MCF 10A (cell line): Measurements from ENCODE around the gene NPB. TPM values are rescaled to one million over a fixed set of nuclear protein-coding genes. Genes with fewer than 3 reads are reported as not detected.
A peak's percentile ranks its signal among the peaks of the same experiment; 100 is the strongest.

Source experiments
- BruUV-seq: library from RNA; stranded (reverse); fragments of 400-500 nt; replicated peaks from 2 replicates; lab custom pipeline; 2021; lab: Mats Ljungman, UMichigan
- CTCF ChIA-PET: fragments of 300-600 bp; sonication (Branson Sonifier 250); formaldehyde crosslinking; extraction: SDS; loops from one replicate; lab custom pipeline; 2021; ENCODE audit warnings: antibody characterized with exemption, inconsistent platforms; lab: Yijun Ruan, JAX
- POLR2A ChIA-PET: fragments of 300-600, 350-650 bp; sonication (Branson Sonifier 250); formaldehyde crosslinking; extraction: SDS; loops from one replicate; lab custom pipeline; 2020; ENCODE audit warnings: antibody characterized with exemption, inconsistent platforms; lab: Yijun Ruan, JAX
- DNase-seq: peaks from one replicate; pipeline ENCODE4 v3.0.0-alpha.2; 2018; ENCODE audit not compliant: unreplicated experiment
- H3K27ac Mint-ChIP-seq: one replicate; pipeline ENCODE4 v1.8.0; 2022; ENCODE audit warnings: mild to moderate bottlenecking, low read depth, mixed read lengths; ENCODE audit not compliant: unreplicated experiment
- H3K27me3 Mint-ChIP-seq: one replicate; pipeline ENCODE4 v1.8.0; 2022; ENCODE audit warnings: mixed read lengths; ENCODE audit not compliant: insufficient read depth, unreplicated experiment
- H3K36me3 Mint-ChIP-seq: one replicate; pipeline ENCODE4 v1.8.0; 2022; ENCODE audit warnings: mild to moderate bottlenecking, moderate library complexity, mixed read lengths; ENCODE audit not compliant: insufficient read depth, unreplicated experiment
- H3K4me1 Mint-ChIP-seq: one replicate; pipeline ENCODE4 v1.8.0; 2022; ENCODE audit warnings: mixed read lengths; ENCODE audit not compliant: insufficient read depth, unreplicated experiment
- H3K4me3 Mint-ChIP-seq: one replicate; pipeline ENCODE4 v1.8.0; 2022; ENCODE audit warnings: mild to moderate bottlenecking, moderate library complexity, mixed read lengths; ENCODE audit not compliant: unreplicated experiment
- H3K9me3 Mint-ChIP-seq: one replicate; pipeline ENCODE4 v1.8.0; 2022; ENCODE audit warnings: mixed read lengths; ENCODE audit not compliant: unreplicated experiment
- intact Hi-C: fragments of 100-400 bp; cut with micrococcal nuclease; formaldehyde crosslinking; loops from 2 replicates; pipeline ENCODE4 v1.14.1; 2022
- total RNA-seq: library from RNA; stranded (reverse); gene quantifications from 2 replicates; pipeline ENCODE4 v1.2.3, GENCODE V29; 2022
- TF ChIP-seq, protein P1 (sequence below): fragments of 200-600 bp; IDR thresholded peaks from one replicate; pipeline ENCODE4 v1.8.0; 2022; ENCODE audit warnings: antibody characterized with exemption, mild to moderate bottlenecking; ENCODE audit not compliant: unreplicated experiment

Gene NPB
- total RNA-seq, 1 experiment from 2014 or later = 0.28 TPM

DNA sequence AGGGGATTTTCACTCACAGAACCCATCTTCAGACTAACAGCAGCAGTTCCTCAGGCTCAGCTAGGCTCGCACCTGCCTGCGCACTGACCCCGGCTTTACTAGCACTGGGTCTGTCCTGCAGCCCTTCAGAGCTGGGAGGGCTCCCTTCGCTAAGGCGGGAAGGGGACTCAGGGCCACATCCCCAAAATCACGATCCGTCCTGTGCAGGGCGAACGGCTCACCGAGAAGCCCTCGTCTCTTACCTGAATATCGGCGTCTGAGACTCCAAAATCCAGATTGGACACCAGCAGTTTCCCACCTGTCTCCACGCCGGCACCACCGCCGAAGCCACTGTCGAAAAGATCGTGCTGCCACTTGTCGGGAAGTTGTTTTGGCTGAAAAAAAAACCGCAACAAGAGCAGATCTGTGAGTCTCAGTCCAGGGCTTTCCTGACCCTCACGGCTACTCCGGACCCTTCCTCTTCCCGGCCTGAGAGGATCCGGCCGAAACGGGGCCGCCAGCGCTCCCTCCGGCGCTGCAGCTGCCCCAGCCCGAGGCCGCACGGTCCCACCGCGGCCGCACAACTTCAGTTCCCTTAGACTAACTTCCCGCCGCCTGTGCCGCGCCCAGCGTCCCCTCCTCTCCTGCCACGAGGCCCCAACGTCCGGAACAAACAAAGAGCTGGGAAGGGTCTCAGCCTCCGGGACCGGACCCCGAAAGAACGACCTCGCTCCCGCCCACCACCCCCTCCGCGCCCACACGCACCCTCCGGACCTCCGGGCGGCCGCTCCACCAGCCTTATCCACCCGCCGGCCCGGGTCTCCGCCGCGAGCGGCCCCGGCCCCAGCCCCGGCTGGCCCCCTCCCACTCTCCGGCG is 11.4 kb upstream of the NPB start:
- no TSS peak for BruUV-seq
- TF ChIP-seq, protein P1, sequence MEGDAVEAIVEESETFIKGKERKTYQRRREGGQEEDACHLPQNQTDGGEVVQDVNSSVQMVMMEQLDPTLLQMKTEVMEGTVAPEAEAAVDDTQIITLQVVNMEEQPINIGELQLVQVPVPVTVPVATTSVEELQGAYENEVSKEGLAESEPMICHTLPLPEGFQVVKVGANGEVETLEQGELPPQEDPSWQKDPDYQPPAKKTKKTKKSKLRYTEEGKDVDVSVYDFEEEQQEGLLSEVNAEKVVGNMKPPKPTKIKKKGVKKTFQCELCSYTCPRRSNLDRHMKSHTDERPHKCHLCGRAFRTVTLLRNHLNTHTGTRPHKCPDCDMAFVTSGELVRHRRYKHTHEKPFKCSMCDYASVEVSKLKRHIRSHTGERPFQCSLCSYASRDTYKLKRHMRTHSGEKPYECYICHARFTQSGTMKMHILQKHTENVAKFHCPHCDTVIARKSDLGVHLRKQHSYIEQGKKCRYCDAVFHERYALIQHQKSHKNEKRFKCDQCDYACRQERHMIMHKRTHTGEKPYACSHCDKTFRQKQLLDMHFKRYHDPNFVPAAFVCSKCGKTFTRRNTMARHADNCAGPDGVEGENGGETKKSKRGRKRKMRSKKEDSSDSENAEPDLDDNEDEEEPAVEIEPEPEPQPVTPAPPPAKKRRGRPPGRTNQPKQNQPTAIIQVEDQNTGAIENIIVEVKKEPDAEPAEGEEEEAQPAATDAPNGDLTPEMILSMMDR = no peak
- CTCF ChIA-PET = interaction anchor here (0.7 to 2.5 kb wide), 2 partner anchors 130 to 206 kb away, joined by 4 to 6 read pairs; no protein-coding TSS in a partner anchor
- Mint-ChIP-seq H3K9me3 (no peaks in the 10 kb centered on the region), H3K27me3 (no peaks in the 10 kb centered on the region), H3K36me3 (peaks cover 77% of the 10 kb centered on the region), H3K27ac (peak overlapping the region; percentile 96), H3K4me3 (peak overlapping the region; percentile 91), H3K4me1 (peaks cover 22% of the 10 kb centered on the region)
- intact Hi-C loops = no loop called here
- DNase-seq = no peak
- POLR2A ChIA-PET = interaction anchor here (0.6 to 2.4 kb wide), 5 partner anchors 17 to 167 kb away, joined by 3 to 9 read pairs (median 6); no protein-coding TSS in a partner anchor

DNA sequence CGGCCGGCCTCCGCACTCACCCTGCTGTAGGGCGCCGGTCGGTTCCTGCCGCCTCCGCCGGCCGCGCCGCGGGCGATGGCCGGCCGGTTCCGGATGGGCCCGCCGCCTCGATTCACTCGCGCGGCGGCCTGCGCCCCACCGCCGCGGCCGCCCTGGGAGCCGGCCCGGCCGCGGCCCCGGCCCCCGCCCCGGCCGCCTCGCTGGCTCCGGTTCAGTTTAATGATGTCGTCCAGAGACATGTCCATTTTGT is 10.8 kb upstream of the NPB start:
- ChIA-PET POLR2A (interaction anchor here (1.0 to 2.4 kb wide), 4 partner anchors 19 to 168 kb away, joined by 3 to 9 read pairs (median 6); partner anchors contain the start of gene PCYT2), CTCF (interaction anchor here (2.5 kb wide), 1 partner anchor 130 kb away, joined by 6 read pairs; no protein-coding TSS in a partner anchor)
- peak overlapping the region; percentile 96 for H3K27ac Mint-ChIP-seq
- H3K27me3 Mint-ChIP-seq = no peaks in the 10 kb centered on the region
- no peak for DNase-seq
- peaks cover 76% of the 10 kb centered on the region for H3K36me3 Mint-ChIP-seq
- peak overlapping the region; percentile 91 for H3K4me3 Mint-ChIP-seq
- H3K9me3 Mint-ChIP-seq = no peaks in the 10 kb centered on the region
- intact Hi-C loops = no loop called here
- peaks cover 18% of the 10 kb centered on the region for H3K4me1 Mint-ChIP-seq
- BruUV-seq = no TSS peak
- TF ChIP-seq, protein P1 = no peak

DNA sequence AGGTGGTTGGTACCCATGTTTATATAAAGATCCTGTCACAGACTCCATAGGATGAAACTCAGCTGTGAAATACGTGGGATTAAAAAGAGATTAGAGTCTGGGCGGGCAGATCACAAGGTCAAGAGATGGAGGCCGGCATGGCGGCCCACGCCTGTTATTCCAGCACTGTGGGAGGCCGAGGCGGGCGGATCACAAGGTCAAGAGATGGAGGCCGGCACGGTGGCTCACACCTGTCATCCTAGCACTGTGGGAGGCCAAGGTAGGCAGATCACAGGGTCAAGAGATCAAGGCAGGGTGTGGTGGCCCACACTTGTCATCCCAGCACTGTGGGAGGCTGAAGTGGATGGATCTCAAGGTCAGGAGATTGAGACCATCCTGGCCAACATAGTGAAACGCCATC is 6.6 kb upstream of the NPB start:
- ChIA-PET POLR2A (interaction anchor here (1.5 kb wide), 1 partner anchor 22 kb away, joined by 4 read pairs; no protein-coding TSS in a partner anchor), CTCF (no interaction called here)
- intact Hi-C loops = no loop called here
- H3K27ac Mint-ChIP-seq = no peak overlapping the region
- DNase-seq = no peak
- peaks cover 68% of the 10 kb centered on the region for H3K36me3 Mint-ChIP-seq
- no TSS peak for BruUV-seq
- peaks cover 9% of the 10 kb centered on the region for H3K4me1 Mint-ChIP-seq
- H3K27me3 Mint-ChIP-seq = no peaks in the 10 kb centered on the region
- no peak overlapping the region for H3K4me3 Mint-ChIP-seq
- TF ChIP-seq, protein P1 = no peak
- no peaks in the 10 kb centered on the region for H3K9me3 Mint-ChIP-seq
